Dendritic cell treated with granulocyte-macrophage colony-stimulating factor and Interleukin-4, amounts not matched to agents 40 ng/mL and 50 ng/mL, for 4 days (primary cell): ENCODE data around the gene MYBL2.

Source experiments
- H3K27ac Mint-ChIP-seq: one replicate; pipeline ENCODE4 v1.8.0; 2022; ENCODE audit warnings: mild to moderate bottlenecking, mixed read lengths
- H3K27me3 Mint-ChIP-seq: one replicate; pipeline ENCODE4 v1.8.0; 2022; ENCODE audit warnings: mild to moderate bottlenecking, mixed read lengths
- H3K36me3 Mint-ChIP-seq: one replicate; pipeline ENCODE4 v1.8.0; 2022; ENCODE audit warnings: low read depth, mixed read lengths
- H3K4me1 Mint-ChIP-seq: one replicate; pipeline ENCODE4 v1.8.0; 2022; ENCODE audit warnings: low read depth, mixed read lengths
- H3K4me3 Mint-ChIP-seq: one replicate; pipeline ENCODE4 v1.8.0; 2022; ENCODE audit warnings: mild to moderate bottlenecking, moderate library complexity, mixed read lengths
- H3K9me3 Mint-ChIP-seq: one replicate; pipeline ENCODE4 v1.8.0; 2022; ENCODE audit warnings: mixed read lengths
- intact Hi-C: fragments of 100-400 bp; cut with micrococcal nuclease; formaldehyde crosslinking; loops from one replicate; pipeline ENCODE4 v1.15.0; 2022

MYBL2 gene

GRCh38 chr20:43665466-43666176 is 1.3 kb upstream of the MYBL2 start:
- H3K27ac Mint-ChIP-seq: no peak overlapping the region
- H3K4me1 Mint-ChIP-seq: peaks cover 16% of the 10 kb centered on the region

GRCh38 chr20:43667341-43668132 is 623 bp downstream of the MYBL2 start:
- no peak overlapping the region for H3K27ac Mint-ChIP-seq

More at GRCh38 chr20:43665466-43666176, 1.3 kb upstream of the MYBL2 start:
- peaks cover 31% of the 10 kb centered on the region for H3K27me3 Mint-ChIP-seq
- no peak overlapping the region for H3K4me3 Mint-ChIP-seq
- H3K36me3 Mint-ChIP-seq: no peaks in the 10 kb centered on the region
- intact Hi-C loops: loop anchor here (2.0 kb wide), 1 partner anchor 75 kb away; the partner anchor contains the start of gene IFT52
- H3K9me3 Mint-ChIP-seq: no peaks in the 10 kb centered on the region

GRCh38 chr20:43669332-43669731 is 2.4 kb downstream of the MYBL2 start:
- peaks cover 29% of the 10 kb centered on the region for H3K27me3 Mint-ChIP-seq
- no peak overlapping the region for H3K27ac Mint-ChIP-seq
- H3K9me3 Mint-ChIP-seq: no peaks in the 10 kb centered on the region
- H3K4me1 Mint-ChIP-seq: peaks cover 16% of the 10 kb centered on the region
- no peak overlapping the region for H3K4me3 Mint-ChIP-seq
- H3K36me3 Mint-ChIP-seq: no peaks in the 10 kb centered on the region
- intact Hi-C loops: no loop called here

More at GRCh38 chr20:43667341-43668132, 623 bp downstream of the MYBL2 start:
- no peaks in the 10 kb centered on the region for H3K9me3 Mint-ChIP-seq
- H3K36me3 Mint-ChIP-seq: no peaks in the 10 kb centered on the region
- H3K4me1 Mint-ChIP-seq: peaks cover 16% of the 10 kb centered on the region
- H3K4me3 Mint-ChIP-seq: peak overlapping the region; percentile 58
- peaks cover 31% of the 10 kb centered on the region for H3K27me3 Mint-ChIP-seq
- intact Hi-C loops: loop anchor here (2.0 kb wide), 1 partner anchor 77 kb away; the partner anchor contains the start of gene IFT52

- Mint-ChIP-seq H3K4me3 (no peak overlapping the region), H3K4me1 (peaks cover 16% of the 10 kb centered on the region), H3K36me3 (no peaks in the 10 kb centered on the region), H3K9me3 (no peaks in the 10 kb centered on the region), H3K27ac (no peak overlapping the region), H3K27me3 (peaks cover 20% of the 10 kb centered on the region)
- intact Hi-C loops: no loop called here
These were observed 3.5 kb downstream of the MYBL2 start for GRCh38 chr20:43670423-43670822.

- Mint-ChIP-seq H3K27ac (no peak overlapping the region), H3K9me3 (no peaks in the 10 kb centered on the region), H3K36me3 (no peaks in the 10 kb centered on the region), H3K4me3 (no peak overlapping the region), H3K4me1 (no peaks in the 10 kb centered on the region), H3K27me3 (no peaks in the 10 kb centered on the region)
- intact Hi-C loops: no loop called here
These were observed 9.5 kb downstream of the MYBL2 start for GRCh38 chr20:43676368-43676767.

GRCh38 chr20:43680981-43681380 is 14.1 kb downstream of the MYBL2 start:
- Mint-ChIP-seq H3K4me3 (no peak overlapping the region), H3K36me3 (no peaks in the 10 kb centered on the region), H3K9me3 (no peaks in the 10 kb centered on the region), H3K4me1 (no peaks in the 10 kb centered on the region), H3K27ac (no peak overlapping the region), H3K27me3 (no peaks in the 10 kb centered on the region)
- intact Hi-C loops: no loop called here

- no peaks in the 10 kb centered on the region for H3K36me3 Mint-ChIP-seq
- no peaks in the 10 kb centered on the region for H3K9me3 Mint-ChIP-seq
- no peaks in the 10 kb centered on the region for H3K27me3 Mint-ChIP-seq
- no peak overlapping the region for H3K4me3 Mint-ChIP-seq
- intact Hi-C loops: no loop called here
- H3K4me1 Mint-ChIP-seq: no peaks in the 10 kb centered on the region
- no peak overlapping the region for H3K27ac Mint-ChIP-seq
These were observed 14.6 kb downstream of the MYBL2 start for GRCh38 chr20:43681468-43681942.

GRCh38 chr20:43681991-43682410 is 15.1 kb downstream of the MYBL2 start:
- no peaks in the 10 kb centered on the region for H3K27me3 Mint-ChIP-seq
- H3K4me1 Mint-ChIP-seq: no peaks in the 10 kb centered on the region
- H3K4me3 Mint-ChIP-seq: no peak overlapping the region
- H3K27ac Mint-ChIP-seq: no peak overlapping the region
- H3K36me3 Mint-ChIP-seq: no peaks in the 10 kb centered on the region
- H3K9me3 Mint-ChIP-seq: no peaks in the 10 kb centered on the region
- intact Hi-C loops: no loop called here

GRCh38 chr20:43682446-43682845 is 15.5 kb downstream of the MYBL2 start:
- H3K27me3 Mint-ChIP-seq: no peaks in the 10 kb centered on the region
- intact Hi-C loops: no loop called here
- no peak overlapping the region for H3K4me3 Mint-ChIP-seq
- no peaks in the 10 kb centered on the region for H3K4me1 Mint-ChIP-seq
- no peaks in the 10 kb centered on the region for H3K9me3 Mint-ChIP-seq
- no peak overlapping the region for H3K27ac Mint-ChIP-seq
- no peaks in the 10 kb centered on the region for H3K36me3 Mint-ChIP-seq

GRCh38 chr20:43686820-43687219 is 19.9 kb downstream of the MYBL2 start:
- Mint-ChIP-seq H3K4me1 (no peaks in the 10 kb centered on the region), H3K36me3 (no peaks in the 10 kb centered on the region), H3K4me3 (no peak overlapping the region), H3K27ac (no peak overlapping the region), H3K27me3 (no peaks in the 10 kb centered on the region), H3K9me3 (no peaks in the 10 kb centered on the region)
- intact Hi-C loops: no loop called here

GRCh38 chr20:43689165-43689564 is 22.3 kb downstream of the MYBL2 start:
- no peaks in the 10 kb centered on the region for H3K27me3 Mint-ChIP-seq
- intact Hi-C loops: no loop called here
- no peak overlapping the region for H3K4me3 Mint-ChIP-seq
- H3K36me3 Mint-ChIP-seq: no peaks in the 10 kb centered on the region
- H3K4me1 Mint-ChIP-seq: no peaks in the 10 kb centered on the region
- H3K27ac Mint-ChIP-seq: no peak overlapping the region
- H3K9me3 Mint-ChIP-seq: no peaks in the 10 kb centered on the region

- Mint-ChIP-seq H3K27ac (no peak overlapping the region), H3K4me3 (no peak overlapping the region)
- intact Hi-C loops: no loop called here
These were observed 24.2 kb downstream of the MYBL2 start for GRCh38 chr20:43690943-43691598.

GRCh38 chr20:43691928-43692524 is 25.1 kb downstream of the MYBL2 start:
- intact Hi-C loops: loop anchor here (1.0 kb wide), 1 partner anchor 154 kb away; no protein-coding TSS in a partner anchor
- H3K4me1 Mint-ChIP-seq: no peaks in the 10 kb centered on the region

More at GRCh38 chr20:43690943-43691598, 24.2 kb downstream of the MYBL2 start:
- H3K4me1 Mint-ChIP-seq: no peaks in the 10 kb centered on the region
- no peaks in the 10 kb centered on the region for H3K36me3 Mint-ChIP-seq
- no peaks in the 10 kb centered on the region for H3K9me3 Mint-ChIP-seq
- H3K27me3 Mint-ChIP-seq: no peaks in the 10 kb centered on the region

More at GRCh38 chr20:43691928-43692524, 25.1 kb downstream of the MYBL2 start:
- no peaks in the 10 kb centered on the region for H3K36me3 Mint-ChIP-seq
- H3K9me3 Mint-ChIP-seq: no peaks in the 10 kb centered on the region
- no peaks in the 10 kb centered on the region for H3K27me3 Mint-ChIP-seq
- H3K4me3 Mint-ChIP-seq: no peak overlapping the region
- H3K27ac Mint-ChIP-seq: no peak overlapping the region
